Left kidney (tissue), 8 donors: ENCODE measurements around the gene TRIM13. TPM values are rescaled to one million over a fixed set of nuclear protein-coding genes. Genes with fewer than 3 reads are reported as not detected.
"Not testable (repeated sequence)": the region's sequence is repeated elsewhere in the genome, so short reads cannot be mapped to it uniquely, and the experiment has no call there.

ENCODE experiments used
- DNase-seq: peaks from one replicate; pipeline ENCODE4 v3.0.0-alpha.2; 2013
- long read RNA-seq, 8 donors: transcript quantifications; one replicate each; lab custom pipeline, GENCODE V29; 2026
- polyA plus RNA-seq: library from polyadenylated mRNA; unstranded; fragments of 120-200 nt; gene quantifications from one replicate; pipeline ENCODE4 v1.2.1, GENCODE V29; 2013; ENCODE audit not compliant: insufficient read length

TRIM13 gene
- polyA plus RNA-seq: 56.2 TPM
- long read RNA-seq, donor 1, full-length matches to known transcripts: 16 of 38 reads
- long read RNA-seq, donor 1, partial matches to known transcripts: 22 of 38 reads
- long read RNA-seq, donor 1, other reads (novel, unspliced or antisense): 0 of 38 reads
- long read RNA-seq, donor 2, full-length matches to known transcripts: 14 of 29 reads
- long read RNA-seq, donor 2, partial matches to known transcripts: 10 of 29 reads
- long read RNA-seq, donor 2, other reads (novel, unspliced or antisense): 5 of 29 reads
- long read RNA-seq, donor 3, full-length matches to known transcripts: 14 of 14 reads
- long read RNA-seq, donor 3, partial matches to known transcripts: 0 of 14 reads
- long read RNA-seq, donor 3, other reads (novel, unspliced or antisense): 0 of 14 reads
- long read RNA-seq, donor 4, partial matches to known transcripts: 0 of 1 reads
- long read RNA-seq, donor 4, other reads (novel, unspliced or antisense): 0 of 1 reads
- long read RNA-seq, donor 5, full-length matches to known transcripts: 29 of 41 reads
- long read RNA-seq, donor 5, partial matches to known transcripts: 12 of 41 reads
- long read RNA-seq, donor 5, other reads (novel, unspliced or antisense): 0 of 41 reads
- long read RNA-seq, donor 6, full-length matches to known transcripts: 16 of 16 reads
- long read RNA-seq, donor 6, partial matches to known transcripts: 0 of 16 reads
- long read RNA-seq, donor 6, other reads (novel, unspliced or antisense): 0 of 16 reads
- long read RNA-seq, donor 7, full-length matches to known transcripts: 18 of 18 reads
- long read RNA-seq, donor 7, partial matches to known transcripts: 0 of 18 reads
- long read RNA-seq, donor 7, other reads (novel, unspliced or antisense): 0 of 18 reads
- long read RNA-seq, donor 8, full-length matches to known transcripts: 8 of 8 reads
- long read RNA-seq, donor 8, partial matches to known transcripts: 0 of 8 reads
- long read RNA-seq, donor 8, other reads (novel, unspliced or antisense): 0 of 8 reads

- peak; percentile 91 for DNase-seq
These were observed at the start of gene TRIM13 for GRCh38 chr13:49996951-49997895. Gene TRIM13 (plus strand): TSS chr13:49997042. CDS start chr13:50011941, 14,899 bp downstream.

DNA sequence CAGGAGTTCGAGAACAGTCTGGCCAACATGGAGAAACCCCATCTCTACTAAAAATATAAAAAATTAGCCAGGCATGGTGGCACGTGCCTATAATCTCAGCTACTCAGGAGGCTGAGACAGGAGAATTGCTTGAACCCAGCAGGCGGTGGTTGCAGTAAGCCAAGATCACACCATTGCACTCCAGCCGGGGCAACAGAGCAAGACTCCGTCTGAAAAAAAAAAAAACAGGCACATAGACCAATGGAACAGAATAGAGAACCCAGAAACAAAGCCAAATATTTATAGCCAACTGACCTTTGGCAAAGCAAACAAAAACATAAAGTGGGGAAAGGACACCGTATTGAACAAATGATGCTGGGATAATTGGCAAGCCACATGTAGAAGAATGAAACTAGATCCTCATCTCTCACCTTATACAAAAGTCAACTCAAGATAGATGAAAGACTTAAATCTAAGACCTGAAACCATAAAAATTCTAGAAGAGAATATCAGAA, 48.0 kb upstream of the TRIM13 start:
- DNase-seq: not testable (repeated sequence)

GRCh38 chr13:49951754-49952535, 44.9 kb upstream of the TRIM13 start:
- no peak for DNase-seq

GRCh38 chr13:49953560-49953959, 43.3 kb upstream of the TRIM13 start:
- no peak for DNase-seq

- DNase-seq: no peak
These were observed 42.0 kb upstream of the TRIM13 start for GRCh38 chr13:49954674-49955455.

- DNase-seq: no peak
These were observed 40.7 kb upstream of the TRIM13 start for GRCh38 chr13:49956131-49956530.

GRCh38 chr13:49958321-49958720, 38.5 kb upstream of the TRIM13 start:
- no peak for DNase-seq

GRCh38 chr13:49967456-49967855, 29.4 kb upstream of the TRIM13 start:
- DNase-seq: no peak

- DNase-seq: no peak
These were observed 24.1 kb upstream of the TRIM13 start for GRCh38 chr13:49972709-49973108.

GRCh38 chr13:49975826-49976225, 21.0 kb upstream of the TRIM13 start:
- DNase-seq: no peak

- peak; percentile 74 for DNase-seq
These were observed 20.3 kb upstream of the TRIM13 start for GRCh38 chr13:49976314-49977258.

GRCh38 chr13:49977992-49978391, 18.9 kb upstream of the TRIM13 start:
- DNase-seq: no peak

GRCh38 chr13:49980266-49980665, 16.6 kb upstream of the TRIM13 start:
- DNase-seq: no peak

DNA sequence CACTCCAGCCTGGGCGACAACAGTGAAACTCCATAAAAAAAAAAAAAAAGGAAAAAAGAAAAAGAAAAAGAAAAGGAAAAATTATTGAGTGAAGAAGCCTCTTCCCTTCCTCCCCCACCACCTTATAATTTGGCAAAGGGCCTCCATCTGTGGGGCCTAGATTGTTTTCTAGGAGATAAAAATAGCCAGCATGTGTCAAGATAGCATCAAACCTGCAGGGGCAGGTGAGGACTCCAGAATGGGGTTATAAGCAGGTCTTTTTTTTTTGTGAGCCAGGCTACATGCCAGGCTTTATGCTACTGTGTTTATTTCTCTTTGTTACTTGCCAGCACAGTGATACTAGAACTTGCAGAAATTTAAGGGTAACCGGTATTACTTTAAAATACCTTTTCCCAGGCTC, 11.7 kb upstream of the TRIM13 start:
- DNase-seq: no peak

- DNase-seq: no peak
These were observed 10.4 kb upstream of the TRIM13 start for GRCh38 chr13:49986471-49986870.

DNA sequence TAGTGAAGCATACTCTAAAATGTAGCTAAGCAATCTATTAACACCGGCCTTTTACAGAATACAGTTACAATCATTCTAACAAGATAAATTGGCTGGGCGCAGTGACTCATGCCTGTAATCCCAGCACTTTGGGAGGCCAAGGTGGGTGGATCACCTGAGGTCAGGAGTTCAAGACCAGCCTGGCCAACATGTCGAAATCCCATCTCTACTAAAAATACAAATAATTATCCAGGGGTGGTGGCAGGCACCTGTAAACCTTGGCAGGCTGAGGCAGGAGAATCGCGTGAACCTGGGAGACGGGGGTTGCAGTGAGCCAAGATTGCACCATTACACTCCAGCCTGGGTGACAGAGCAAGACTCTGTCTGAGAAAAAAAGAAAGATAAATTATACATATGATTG, 6.2 kb upstream of the TRIM13 start:
- DNase-seq: not testable (repeated sequence)

- DNase-seq: no peak
These were observed 3.7 kb upstream of the TRIM13 start for GRCh38 chr13:49993111-49993510.

GRCh38 chr13:49993666-49994065, 3.2 kb upstream of the TRIM13 start:
- no peak for DNase-seq
